Smooth muscle cell (in vitro differentiated cells): Measurements from ENCODE around the gene IFNLR1. TPM values are rescaled to one million over a fixed set of nuclear protein-coding genes. Genes with fewer than 3 reads are reported as not detected.

ENCODE experiments used
- DNase-seq: peaks from one replicate; lab custom pipeline; 2025; ENCODE audit not compliant: unreplicated experiment; lab: John Stamatoyannopoulos, UW
- H2AFZ ChIP-seq: fragments of 200-600 bp; sonication (generic); 2 replicates; pipeline ENCODE4 v1.6.0; 2016; ENCODE audit warnings: antibody characterized with exemption, low read depth, mild to moderate bottlenecking
- H3F3A ChIP-seq: fragments of 200-600 bp; sonication (generic); 2 replicates; pipeline ENCODE4 v1.6.0; 2017; ENCODE audit warnings: antibody characterized with exemption, low read depth
- H3K27ac ChIP-seq: fragments of 200-600 bp; sonication (generic); 2 replicates; pipeline ENCODE4 v1.5.1; 2016; ENCODE audit warnings: low read depth, mild to moderate bottlenecking
- H3K27me3 ChIP-seq: fragments of 200-600 bp; sonication (generic); 2 replicates; pipeline ENCODE4 v1.6.1; 2016; ENCODE audit warnings: low read depth, mild to moderate bottlenecking
- H3K36me3 ChIP-seq: fragments of 200-600 bp; sonication (generic); 2 replicates; pipeline ENCODE4 v1.5.1; 2016; ENCODE audit warnings: low read depth
- H3K4me1 ChIP-seq: fragments of 200-600 bp; sonication (generic); 2 replicates; pipeline ENCODE4 v1.5.1; 2016; ENCODE audit warnings: low read depth
- H3K4me2 ChIP-seq: fragments of 200-600 bp; sonication (generic); 2 replicates; pipeline ENCODE4 v1.6.0; 2016; ENCODE audit warnings: mild to moderate bottlenecking
- H3K4me3 ChIP-seq: fragments of 200-600 bp; sonication (generic); 2 replicates; pipeline ENCODE4 v1.5.1; 2016; ENCODE audit warnings: mild to moderate bottlenecking
- H3K79me2 ChIP-seq: fragments of 200-600 bp; sonication (generic); 2 replicates; pipeline ENCODE4 v1.6.0; 2016; ENCODE audit warnings: low read depth, mild to moderate bottlenecking
- H3K9ac ChIP-seq: fragments of 200-600 bp; sonication (generic); 2 replicates; pipeline ENCODE4 v1.6.0; 2016; ENCODE audit warnings: low read depth
- H3K9me3 ChIP-seq: fragments of 200-600 bp; sonication (generic); replicated peaks from 2 replicates; pipeline ENCODE4 v1.5.1; 2016; ENCODE audit warnings: low read depth
- H4K20me1 ChIP-seq: fragments of 200-600 bp; sonication (generic); 2 replicates; pipeline ENCODE4 v1.6.0; 2016; ENCODE audit warnings: low read depth
- WGBS: methylation state at CpG from one replicate; pipeline ENCODE4 v1.1.7; 2016; ENCODE audit warnings: low lambda C conversion rate; 5-methylcytosine and 5-hydroxymethylcytosine counted together
- polyA plus RNA-seq: library from polyadenylated mRNA; unstranded; fragments of >200 nt; fragmentation: Nextera tagmentation; extraction: Ambion mirVana; gene quantifications from 2 replicates; pipeline ENCODE4 v1.2.1, GENCODE V29; 2016
- total RNA-seq: library from RNA; depleted of rRNA; stranded (reverse); fragments of >200 nt; gene quantifications from 2 replicates; pipeline ENCODE4 v1.2.3, GENCODE V29; 2014
- TF ChIP-seq, protein P1 (sequence below): fragments of 200-600 bp; sonication (generic); IDR thresholded peaks from 2 replicates; pipeline ENCODE4 v1.5.1; 2017; ENCODE audit warnings: borderline replicate concordance, mild to moderate bottlenecking, antibody characterized with exemption; ENCODE audit not compliant: insufficient read depth, poor library complexity, severe bottlenecking

Gene IFNLR1
- total and polyA plus RNA-seq, 2 experiments from 2014 or later = 0.25 to 0.67 TPM

GRCh38 chr1:24195136-24195535 lies 8.0 kb upstream of the IFNLR1 start:
- TF ChIP-seq, protein P1, sequence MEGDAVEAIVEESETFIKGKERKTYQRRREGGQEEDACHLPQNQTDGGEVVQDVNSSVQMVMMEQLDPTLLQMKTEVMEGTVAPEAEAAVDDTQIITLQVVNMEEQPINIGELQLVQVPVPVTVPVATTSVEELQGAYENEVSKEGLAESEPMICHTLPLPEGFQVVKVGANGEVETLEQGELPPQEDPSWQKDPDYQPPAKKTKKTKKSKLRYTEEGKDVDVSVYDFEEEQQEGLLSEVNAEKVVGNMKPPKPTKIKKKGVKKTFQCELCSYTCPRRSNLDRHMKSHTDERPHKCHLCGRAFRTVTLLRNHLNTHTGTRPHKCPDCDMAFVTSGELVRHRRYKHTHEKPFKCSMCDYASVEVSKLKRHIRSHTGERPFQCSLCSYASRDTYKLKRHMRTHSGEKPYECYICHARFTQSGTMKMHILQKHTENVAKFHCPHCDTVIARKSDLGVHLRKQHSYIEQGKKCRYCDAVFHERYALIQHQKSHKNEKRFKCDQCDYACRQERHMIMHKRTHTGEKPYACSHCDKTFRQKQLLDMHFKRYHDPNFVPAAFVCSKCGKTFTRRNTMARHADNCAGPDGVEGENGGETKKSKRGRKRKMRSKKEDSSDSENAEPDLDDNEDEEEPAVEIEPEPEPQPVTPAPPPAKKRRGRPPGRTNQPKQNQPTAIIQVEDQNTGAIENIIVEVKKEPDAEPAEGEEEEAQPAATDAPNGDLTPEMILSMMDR = no peak
- no peak for DNase-seq
- no peak overlapping the region for H2AFZ ChIP-seq
- no peaks in the 10 kb centered on the region for H3K27me3 ChIP-seq
- H3K4me2 ChIP-seq = no peak overlapping the region
- no peaks in the 10 kb centered on the region for H3K36me3 ChIP-seq
- H3K27ac ChIP-seq = no peak overlapping the region
- 53% methylated on average over 2 of the region's 2 CpGs for WGBS
- no peak overlapping the region for H3K4me3 ChIP-seq
- no peaks in the 10 kb centered on the region for H3F3A ChIP-seq
- H3K4me1 ChIP-seq = no peaks in the 10 kb centered on the region
- H3K9me3 ChIP-seq = no peaks in the 10 kb centered on the region
- H3K79me2 ChIP-seq = no peaks in the 10 kb centered on the region
- no peaks in the 10 kb centered on the region for H4K20me1 ChIP-seq
- no peak overlapping the region for H3K9ac ChIP-seq

GRCh38 chr1:24193046-24193445 lies 6.0 kb upstream of the IFNLR1 start:
- 75% methylated on average over 4 of the region's 4 CpGs for WGBS
- Histone ChIP-seq H2AFZ (no peak overlapping the region), H3K36me3 (no peaks in the 10 kb centered on the region), H3K9me3 (no peaks in the 10 kb centered on the region), H3F3A (no peaks in the 10 kb centered on the region), H3K79me2 (no peaks in the 10 kb centered on the region), H4K20me1 (no peaks in the 10 kb centered on the region), H3K27ac (no peak overlapping the region), H3K4me3 (no peak overlapping the region), H3K27me3 (peaks cover 9% of the 10 kb centered on the region), H3K9ac (no peak overlapping the region), H3K4me1 (no peaks in the 10 kb centered on the region), H3K4me2 (no peak overlapping the region)
- TF ChIP-seq, protein P1 = no peak
- no peak for DNase-seq

DNA sequence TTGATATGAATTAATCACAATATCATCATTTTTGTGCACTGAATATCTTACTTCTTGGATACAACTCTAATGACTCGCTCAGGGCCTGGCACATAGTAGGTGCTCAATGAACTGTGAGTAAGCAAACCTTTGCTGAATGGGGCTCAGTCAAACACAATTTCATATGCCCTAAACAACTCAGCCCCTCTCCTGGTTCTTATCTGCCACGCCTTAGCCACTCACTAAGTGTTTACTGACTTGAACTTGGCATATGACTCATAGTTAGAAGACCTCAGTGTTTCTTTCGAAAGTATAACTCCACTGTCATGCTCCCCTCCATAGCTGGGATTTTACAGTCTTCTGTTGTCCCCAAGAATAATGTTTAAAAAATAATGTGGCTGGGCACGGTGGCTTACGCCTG lies 4.8 kb upstream of the IFNLR1 start:
- Histone ChIP-seq H4K20me1 (no peaks in the 10 kb centered on the region), H2AFZ (no peak overlapping the region), H3K4me3 (no peak overlapping the region), H3K27me3 (peaks cover 20% of the 10 kb centered on the region), H3K9me3 (no peaks in the 10 kb centered on the region), H3K79me2 (no peaks in the 10 kb centered on the region), H3K9ac (no peak overlapping the region), H3K27ac (no peak overlapping the region), H3K36me3 (no peaks in the 10 kb centered on the region), H3F3A (no peaks in the 10 kb centered on the region), H3K4me1 (no peaks in the 10 kb centered on the region), H3K4me2 (no peak overlapping the region)
- no peak for DNase-seq
- 53% methylated on average over 5 of the region's 5 CpGs for WGBS
- TF ChIP-seq, protein P1 = no peak

- no peak overlapping the region for H2AFZ ChIP-seq
- H3K9ac ChIP-seq = no peak overlapping the region
- H3F3A ChIP-seq = no peaks in the 10 kb centered on the region
- no peak overlapping the region for H3K27ac ChIP-seq
- TF ChIP-seq, protein P1 = no peak
- H3K4me1 ChIP-seq = no peaks in the 10 kb centered on the region
- H3K27me3 ChIP-seq = peaks cover 29% of the 10 kb centered on the region
- no peaks in the 10 kb centered on the region for H3K9me3 ChIP-seq
- no peaks in the 10 kb centered on the region for H3K36me3 ChIP-seq
- whole genome bisulfite sequencing = 86% methylated on average over 3 of the region's 3 CpGs
- DNase-seq = no peak
- H3K4me2 ChIP-seq = no peak overlapping the region
- H3K4me3 ChIP-seq = no peak overlapping the region
- H3K79me2 ChIP-seq = no peaks in the 10 kb centered on the region
- H4K20me1 ChIP-seq = no peaks in the 10 kb centered on the region
Measured at GRCh38 chr1:24190983-24191461, 3.9 kb upstream of the IFNLR1 start.
